SK-MEL-5 (cell line): ENCODE results near the gene MST1R. TPM values are rescaled to one million over a fixed set of nuclear protein-coding genes. Genes with fewer than 3 reads are reported as not detected.
"Not testable (repeated sequence)": the region's sequence is repeated elsewhere in the genome, so short reads cannot be mapped to it uniquely, and the experiment has no call there.

Experiments used
- DNase-seq: peaks from one replicate; pipeline ENCODE4 v3.0.0-alpha.2; 2016; ENCODE audit warnings: low read depth, low spot score
- in situ Hi-C: cut with HindIII; loops from 2 replicates; pipeline ENCODE4 v1.10.0; 2016; ENCODE audit warnings: low sequenced_read_pairs, high pct_unique_total_duplicates, low pct_unique_long_range_greater_than_20kb
- polyA plus RNA-seq, 2 experiments: library from polyadenylated mRNA; depleted of rRNA; stranded (reverse); fragments of >200 nt; gene quantifications; 2 replicates each; pipeline ENCODE4 v1.2.3, GENCODE V29; 2015
- total RNA-seq: library from RNA; depleted of rRNA; stranded (reverse); fragments of >200 nt; shearing (Covaris generic); gene quantifications from 2 replicates; pipeline ENCODE4 v1.2.3, GENCODE V29; 2014; rRNA removed

MST1R gene
- total RNA-seq: not detected in 2 replicates
- polyA plus RNA-seq (2015; cell fraction: cytosol; rRNA removed): 0.12 and 0.25 TPM in 2 replicates
- polyA plus RNA-seq (2015; cell fraction: nucleus; rRNA removed): 0.31 and 1.0 TPM in 2 replicates

- in situ Hi-C loops: no loop called here
- DNase-seq: no peak
These were observed at the start of gene MST1R for GRCh38 chr3:49903451-49904424. MST1R (minus strand) TSS chr3:49903873; CDS start chr3:49903609, 264 bp downstream.

DNA sequence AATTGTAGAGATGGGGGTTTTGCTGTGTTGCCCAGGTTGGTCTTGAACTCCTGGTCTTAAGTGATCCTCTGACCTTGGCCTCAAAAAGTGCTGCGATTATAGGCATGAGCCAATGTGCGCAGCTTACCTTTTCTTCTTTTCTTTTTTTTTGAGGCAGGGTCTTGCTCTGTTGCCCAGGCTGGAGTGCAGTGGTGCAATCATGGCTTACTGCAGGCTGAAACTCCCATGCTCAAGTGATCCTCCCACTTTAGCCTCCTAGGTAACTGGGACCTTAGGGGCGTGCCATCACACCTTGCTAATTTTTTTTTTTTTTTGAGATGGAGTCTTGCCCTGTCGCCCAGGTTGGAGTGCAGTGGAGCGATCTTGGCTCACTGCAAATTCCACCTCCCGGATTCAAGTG, 49.3 kb upstream of the MST1R start:
- no peak for DNase-seq
- in situ Hi-C loops: no loop called here

GRCh38 chr3:49942651-49943050, 39.0 kb upstream of the MST1R start:
- in situ Hi-C loops: no loop called here
- no peak for DNase-seq

- in situ Hi-C loops: no loop called here
- DNase-seq: no peak
These were observed 37.1 kb upstream of the MST1R start for GRCh38 chr3:49940667-49941249.

- in situ Hi-C loops: no loop called here
- DNase-seq: peak; percentile 98
These were observed 36.4 kb upstream of the MST1R start, which contains the start of gene RBM6 for GRCh38 chr3:49939858-49940666. RBM6 (plus strand) TSS chr3:49940150; CDS start chr3:49962642, 22,492 bp downstream.

DNA sequence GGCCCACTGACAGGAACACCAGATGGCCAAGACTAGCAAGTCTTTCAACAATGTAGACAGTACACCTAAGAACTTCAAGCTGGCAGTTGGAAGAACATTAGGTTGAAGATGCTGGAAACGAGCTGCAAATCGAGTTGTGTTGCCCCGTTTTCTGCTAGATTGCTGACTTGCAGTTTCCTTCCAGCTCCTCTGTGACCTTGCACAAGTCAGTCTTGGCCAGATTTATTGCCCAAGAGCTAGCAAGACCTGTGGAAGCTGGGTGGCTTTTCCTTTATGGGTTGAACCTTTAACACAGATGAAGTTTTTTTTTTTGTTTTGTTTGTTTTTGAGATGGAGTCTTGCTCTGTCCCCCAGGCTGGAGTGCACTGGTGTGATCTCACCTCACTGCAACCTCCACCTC, 33.4 kb upstream of the MST1R start:
- in situ Hi-C loops: no loop called here
- no peak for DNase-seq

GRCh38 chr3:49932281-49932680, 28.6 kb upstream of the MST1R start:
- DNase-seq, in situ Hi-C loops: not testable (repeated sequence)

GRCh38 chr3:49930922-49931321, 27.2 kb upstream of the MST1R start:
- DNase-seq: peak; percentile 38

GRCh38 chr3:49930168-49930690, 26.6 kb upstream of the MST1R start:
- DNase-seq: no peak
- in situ Hi-C loops: no loop called here

More at GRCh38 chr3:49930922-49931321, 27.2 kb upstream of the MST1R start:
- in situ Hi-C loops: no loop called here

DNA sequence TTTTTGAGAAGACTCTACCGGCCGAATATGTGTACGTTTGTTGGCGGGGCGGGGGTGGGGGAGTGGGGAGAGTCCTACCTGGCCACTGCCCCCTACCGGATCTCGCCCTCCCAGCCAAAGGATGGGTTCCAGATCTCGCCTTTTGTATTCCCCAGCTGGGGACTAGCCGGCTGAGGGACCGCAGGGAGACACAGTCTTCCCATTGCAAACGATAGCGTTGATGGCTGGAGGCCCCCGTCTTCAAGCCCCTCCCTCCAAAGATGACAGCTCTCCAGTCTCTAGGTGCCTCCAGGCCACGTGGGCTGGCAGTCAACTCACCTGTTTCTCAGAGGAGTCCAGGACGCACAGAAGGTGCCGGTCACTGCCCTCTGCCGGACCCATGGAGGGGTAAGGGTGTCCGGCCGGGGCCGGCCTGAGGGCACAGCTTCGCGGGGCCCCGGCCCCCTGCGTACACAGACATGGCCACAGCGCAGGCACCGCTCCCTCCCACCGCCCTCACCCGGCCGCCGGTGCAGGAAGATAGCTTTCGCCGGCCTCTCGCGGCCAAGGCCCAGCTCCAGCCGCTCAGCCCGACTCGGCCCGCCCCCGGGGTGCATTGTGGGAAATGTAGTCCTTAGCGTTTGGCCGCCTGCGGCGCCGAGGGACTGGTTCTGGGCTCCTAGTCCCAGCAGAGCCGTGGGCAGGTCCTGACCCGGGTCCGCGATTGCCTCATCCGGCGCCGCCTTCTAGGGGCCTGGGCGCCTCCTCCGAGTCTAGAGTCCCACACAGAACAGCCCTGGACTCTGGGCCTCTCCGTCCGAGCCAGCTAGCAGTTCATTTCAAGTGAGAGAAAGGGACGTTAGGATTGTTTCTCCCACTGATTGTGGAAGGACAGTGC, 25.9 kb upstream of the MST1R start, which contains the start of gene MON1A:
Gene MON1A, minus strand, starts transcription at position 521 of the 877 bp plus-strand sequence. CDS start 16,465 bp downstream, outside the sequence.
- DNase-seq: peak; percentile 94
- in situ Hi-C loops: no loop called here

GRCh38 chr3:49928481-49929017, 24.9 kb upstream of the MST1R start:
- no peak for DNase-seq
- in situ Hi-C loops: no loop called here

- in situ Hi-C loops: no loop called here
These were observed 24.1 kb upstream of the MST1R start for GRCh38 chr3:49927798-49928197.

GRCh38 chr3:49926117-49926728, 22.6 kb upstream of the MST1R start:
- in situ Hi-C loops: no loop called here
- DNase-seq: no peak

More at GRCh38 chr3:49927798-49928197, 24.1 kb upstream of the MST1R start:
- DNase-seq: no peak

GRCh38 chr3:49925485-49925884, 21.8 kb upstream of the MST1R start:
- no peak for DNase-seq
- in situ Hi-C loops: no loop called here

DNA sequence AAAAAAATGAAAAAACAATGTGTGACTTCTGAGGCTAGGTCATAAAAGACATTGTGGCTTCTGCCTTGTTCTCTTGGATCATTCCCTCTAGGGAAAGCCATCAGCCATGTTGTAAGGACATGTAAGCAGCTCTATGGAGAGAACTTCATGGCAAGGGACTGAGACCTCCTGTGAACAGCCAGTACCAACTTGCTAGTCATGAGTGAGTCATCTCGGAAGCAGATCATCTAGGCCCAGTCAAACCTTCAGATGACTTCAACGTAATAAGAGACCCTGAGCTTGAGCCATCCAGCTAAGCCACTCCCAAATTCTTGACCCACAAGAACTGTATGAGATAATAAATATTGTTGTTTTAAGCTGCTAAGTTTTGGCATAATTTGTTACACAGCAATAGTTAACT, 21.0 kb upstream of the MST1R start:
- DNase-seq: no peak
- in situ Hi-C loops: no loop called here
